ENCODE data around the gene ARAP2.
"Not testable (repeated sequence)": the region's sequence is repeated elsewhere in the genome, so short reads cannot be mapped to it uniquely, and the experiment has no call there.

The ARAP2 gene

DNA sequence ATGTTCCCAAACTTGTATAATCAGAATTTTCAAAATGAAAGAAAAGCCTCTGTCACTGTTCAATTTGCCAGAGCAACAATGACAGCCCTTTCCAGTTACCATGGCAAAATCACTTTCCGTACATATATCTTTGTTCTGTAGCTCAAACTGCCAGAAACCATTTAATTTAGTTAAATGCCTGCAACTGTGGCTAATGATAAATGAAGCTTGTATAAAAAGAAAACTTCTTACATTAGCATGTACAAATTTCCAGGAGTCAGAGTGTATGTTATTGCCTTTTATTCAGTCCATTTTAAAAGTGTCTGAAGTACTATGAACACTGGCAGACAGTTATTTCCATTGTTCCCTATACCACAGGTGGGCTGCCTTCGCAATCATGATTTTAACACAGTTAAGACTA is 30.3 kb downstream of the ARAP2 start:
- DNase-seq, result no peak

DNA sequence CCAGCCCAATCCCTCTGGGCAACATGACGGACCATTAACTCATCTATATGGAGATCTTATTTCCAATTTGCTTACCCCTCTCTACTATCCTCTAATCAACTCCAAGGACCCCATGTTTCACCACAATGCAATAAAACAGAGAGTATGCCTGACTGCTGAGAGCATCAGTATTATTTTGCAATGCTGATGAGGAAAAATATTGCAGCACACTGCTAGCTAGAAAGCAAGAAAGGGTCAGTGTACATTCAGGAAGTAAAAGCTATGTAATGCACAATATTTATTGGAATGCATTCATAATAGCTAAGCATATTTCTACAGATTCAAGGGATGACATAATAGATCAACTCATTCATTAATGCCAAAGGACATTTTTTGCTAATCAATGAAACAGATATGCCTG is 33.2 kb downstream of the ARAP2 start:
- no peak for DNase-seq

DNA sequence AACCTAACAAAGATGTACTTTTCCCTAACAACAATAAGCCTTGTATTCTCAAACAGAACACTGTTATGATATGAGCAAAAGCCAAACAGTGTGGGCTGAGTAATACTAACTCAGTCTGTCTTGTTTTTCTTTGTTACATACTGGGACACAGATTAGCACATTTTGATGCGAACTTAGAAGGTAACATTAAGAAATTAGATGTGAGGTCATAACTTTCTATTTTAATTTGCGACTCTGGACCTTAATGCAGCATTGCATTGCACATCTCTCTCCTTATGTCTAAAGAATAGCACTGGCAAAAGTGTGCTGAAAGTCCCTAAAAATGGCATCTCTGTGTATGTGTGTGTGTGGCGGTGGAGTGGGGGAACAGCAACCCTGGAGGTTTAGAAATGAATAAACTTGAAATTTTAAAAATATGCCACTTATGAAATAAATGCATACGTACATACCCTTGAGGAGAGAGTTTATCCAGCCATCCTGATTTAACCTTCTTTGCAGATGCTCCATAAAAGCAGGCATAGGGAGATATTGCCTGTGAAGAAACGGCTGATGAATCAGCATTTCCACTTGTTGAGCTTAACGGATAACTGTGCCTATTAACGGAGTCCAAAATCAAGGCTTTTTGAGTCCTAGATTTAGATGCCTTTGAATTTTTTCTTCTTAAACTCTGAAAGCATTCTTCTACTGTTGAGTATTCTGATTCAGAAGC is 34.2 kb downstream of the ARAP2 start:
- DNase-seq, result no peak

DNA sequence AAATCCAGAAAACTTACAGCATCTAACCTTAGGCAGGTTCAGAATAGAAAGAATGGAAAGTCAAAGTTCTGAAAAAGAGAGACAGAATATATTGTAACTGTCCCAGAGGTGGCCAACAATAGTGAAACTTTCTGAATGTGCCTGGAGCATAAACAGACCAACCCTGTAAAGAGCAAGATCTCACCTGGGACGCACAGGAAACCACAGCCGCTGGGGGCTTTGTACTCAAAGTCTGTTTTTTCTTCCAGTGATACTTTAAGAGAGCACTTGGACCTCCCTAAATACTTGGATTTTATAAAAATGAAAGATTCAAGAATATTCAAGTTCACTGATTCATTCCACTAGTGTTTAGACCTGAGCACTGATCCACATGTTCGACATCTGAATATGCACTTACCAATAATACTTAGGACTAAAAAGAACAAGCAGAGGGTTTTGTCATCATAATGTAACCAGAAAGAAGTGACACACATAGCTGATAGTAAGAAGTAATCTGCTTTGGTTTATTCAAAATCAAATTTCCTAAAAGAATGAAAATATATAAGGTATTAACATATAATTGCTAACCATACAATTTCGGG is 35.3 kb downstream of the ARAP2 start:
- no peak for DNase-seq

DNA sequence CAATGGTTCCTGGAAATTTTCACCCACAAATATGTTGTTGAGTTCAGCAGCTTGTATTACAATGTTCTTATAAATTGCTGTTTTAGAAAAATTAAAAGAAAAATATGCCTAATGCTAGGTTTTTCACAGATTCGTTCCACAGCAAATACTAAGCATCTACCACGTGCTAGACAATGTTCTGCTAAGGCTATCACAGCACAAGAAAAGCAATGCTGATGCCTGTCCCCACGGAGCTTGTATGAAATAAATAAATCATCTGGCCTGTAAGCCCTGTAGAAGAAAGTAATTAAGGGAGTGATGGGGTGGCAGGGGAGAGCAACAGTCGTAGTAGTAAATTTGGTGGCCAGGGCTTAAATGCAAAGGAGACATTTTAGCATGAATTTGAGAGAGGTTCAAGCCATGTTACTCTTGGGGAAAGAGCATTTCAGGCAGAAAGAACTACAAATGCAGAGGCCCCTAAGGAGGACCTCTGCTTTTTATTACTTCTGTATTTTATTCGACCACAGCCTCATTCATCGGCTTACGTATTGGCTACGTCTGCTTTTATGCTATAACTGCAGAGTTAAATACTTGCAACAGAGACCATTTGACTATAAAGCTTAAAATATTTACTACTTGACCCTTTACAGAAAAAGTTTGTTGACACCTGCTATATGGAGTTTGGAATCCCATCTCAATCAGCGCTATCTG is 36.3 kb downstream of the ARAP2 start:
- DNase-seq, result no peak

DNA sequence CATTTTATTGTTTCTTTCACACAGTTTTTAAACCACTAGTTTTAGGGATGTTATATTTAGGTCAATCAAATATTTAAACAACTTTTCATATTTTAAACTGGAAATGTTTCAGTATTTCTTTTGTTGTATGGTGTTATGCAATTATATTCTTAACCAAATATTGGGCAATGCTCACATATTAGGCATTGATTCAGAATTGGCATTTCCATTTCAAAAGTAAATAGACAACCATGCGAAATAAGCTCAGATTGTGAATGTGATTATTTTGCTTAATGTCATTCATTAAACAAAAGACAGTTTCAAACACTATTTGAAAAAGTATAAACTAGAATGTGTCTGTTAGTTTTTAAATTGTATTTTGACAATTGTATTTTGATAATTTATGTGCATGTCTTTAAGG is 36.9 kb downstream of the ARAP2 start:
- DNase-seq, result no peak

DNA sequence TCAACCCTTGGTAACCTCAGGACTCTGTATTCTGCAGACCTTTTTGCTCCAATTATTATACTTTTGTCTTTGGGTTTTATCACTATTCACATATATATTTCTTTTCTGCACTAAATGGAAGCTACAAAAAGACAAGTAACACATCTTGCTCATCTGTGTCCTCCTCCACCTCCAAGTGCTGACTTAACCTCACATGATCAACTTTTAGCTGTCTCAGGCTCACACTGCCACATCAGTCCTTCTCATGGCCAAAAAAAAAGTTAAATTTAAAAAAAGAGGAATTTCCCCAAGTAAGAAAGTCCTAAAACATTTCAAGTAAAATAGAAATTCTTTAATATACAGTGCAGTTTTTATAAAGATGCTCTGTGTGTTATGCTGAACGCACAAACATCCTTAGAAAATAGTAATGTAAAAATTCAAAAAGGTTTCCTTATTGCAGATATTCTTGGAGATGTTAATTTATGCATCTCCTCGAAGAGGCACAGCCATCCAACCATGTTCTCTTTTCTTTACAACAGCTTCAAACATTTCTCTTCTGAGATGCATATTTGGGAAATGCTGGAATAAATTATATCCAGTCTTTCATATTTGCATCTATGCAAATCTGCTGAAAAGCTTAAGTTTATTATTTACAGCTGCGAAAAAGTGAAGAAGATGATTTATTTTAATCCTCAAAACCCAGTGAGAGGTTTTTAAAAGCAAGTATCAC is 37.6 kb downstream of the ARAP2 start:
- DNase-seq, result no peak

DNA sequence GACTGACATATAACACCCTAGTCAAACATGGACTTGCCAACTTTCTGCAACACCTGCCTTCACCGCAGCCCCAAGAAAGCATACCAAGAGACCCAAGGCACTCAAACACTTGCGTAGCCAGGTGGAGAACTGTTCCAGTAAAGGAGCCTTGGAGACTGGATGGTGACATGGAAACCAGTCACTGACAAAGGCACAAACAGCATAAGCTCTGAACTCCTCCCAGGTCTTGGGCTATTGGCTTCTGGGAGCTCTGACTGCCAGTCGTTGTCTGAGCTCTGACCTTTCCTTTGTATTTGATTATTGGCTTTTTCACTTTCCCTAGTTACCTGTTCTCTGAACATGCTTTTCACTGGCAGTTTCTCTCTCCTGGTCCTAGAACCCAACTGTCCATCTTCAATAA is 38.3 kb downstream of the ARAP2 start:
- DNase-seq, result no peak

DNA sequence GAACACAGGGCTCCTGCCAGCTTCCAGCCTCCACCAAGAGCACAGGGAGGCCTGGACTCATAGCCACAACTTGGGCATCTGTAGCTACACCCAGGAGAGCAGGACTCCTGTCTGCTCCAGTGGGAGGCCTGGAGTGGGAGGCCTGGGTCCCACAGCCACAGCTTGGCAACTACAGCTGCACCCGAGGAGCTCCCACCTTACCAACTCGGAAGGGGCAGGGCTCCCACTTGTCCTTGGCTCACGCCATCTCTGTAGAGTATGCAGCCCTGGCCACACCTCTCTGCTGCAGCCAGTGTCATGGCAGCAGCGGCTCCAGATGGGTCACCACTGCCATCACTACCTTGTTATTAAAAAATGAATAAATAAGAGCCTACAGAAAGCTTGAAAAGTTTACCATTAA is 45.5 kb downstream of the ARAP2 start:
- DNase-seq, result no peak

DNA sequence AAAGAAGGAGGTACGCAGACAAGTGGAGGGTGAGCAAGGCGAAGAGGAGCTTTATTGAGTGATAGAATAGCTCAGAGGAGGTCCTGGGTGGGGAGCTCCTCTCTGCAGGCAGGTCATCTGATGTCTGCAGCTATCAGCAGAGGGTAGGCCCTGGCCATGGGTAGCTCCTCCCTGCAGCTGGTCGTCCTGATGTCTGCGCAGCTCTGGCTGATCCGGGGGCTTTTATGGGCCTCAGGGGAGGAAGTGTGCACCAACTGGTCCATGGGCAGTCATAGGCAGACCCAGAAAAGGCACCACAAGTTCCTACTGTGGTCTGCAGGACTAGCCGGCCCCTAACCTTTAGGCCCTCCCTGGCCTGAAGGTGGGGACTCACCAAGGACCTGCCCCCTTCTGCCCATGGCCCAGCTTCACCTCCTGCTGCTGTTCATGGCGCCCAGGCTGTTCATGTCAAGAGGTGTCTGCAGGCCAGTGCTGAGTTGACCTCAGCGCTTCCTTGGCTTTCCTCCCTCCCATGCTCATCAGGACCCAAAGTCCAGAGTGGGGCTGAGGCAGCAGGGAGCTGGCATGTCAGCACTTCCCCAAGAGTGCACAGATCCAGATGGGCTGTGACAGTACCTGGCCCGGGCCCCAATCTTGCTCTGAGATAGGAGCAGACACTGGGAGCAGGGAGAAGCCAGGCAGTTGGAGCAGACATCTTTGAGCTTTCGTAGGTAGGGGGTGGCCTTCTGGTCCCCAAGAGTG is 46.1 kb downstream of the ARAP2 start:
- no peak for DNase-seq

DNA sequence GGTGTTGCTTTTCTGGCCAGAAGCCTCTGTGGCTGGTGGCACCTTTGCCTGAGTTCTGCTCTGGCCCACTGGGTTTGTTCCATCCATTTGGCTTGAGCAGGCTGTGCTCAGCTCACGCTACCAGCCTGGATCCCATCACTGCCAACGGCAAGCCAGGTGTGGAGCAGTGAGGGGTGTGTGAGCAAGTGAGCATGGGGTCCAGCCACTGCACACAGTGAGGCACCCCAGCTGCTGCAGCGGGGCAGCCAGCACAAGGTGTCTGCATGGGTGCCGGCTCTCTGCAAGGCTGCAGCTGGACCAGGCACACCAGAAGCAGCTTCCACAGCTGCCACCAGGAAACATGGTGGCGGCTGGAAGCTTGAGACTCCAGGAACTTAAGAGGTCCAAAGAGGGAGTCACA is 46.8 kb downstream of the ARAP2 start:
- no peak for DNase-seq

DNA sequence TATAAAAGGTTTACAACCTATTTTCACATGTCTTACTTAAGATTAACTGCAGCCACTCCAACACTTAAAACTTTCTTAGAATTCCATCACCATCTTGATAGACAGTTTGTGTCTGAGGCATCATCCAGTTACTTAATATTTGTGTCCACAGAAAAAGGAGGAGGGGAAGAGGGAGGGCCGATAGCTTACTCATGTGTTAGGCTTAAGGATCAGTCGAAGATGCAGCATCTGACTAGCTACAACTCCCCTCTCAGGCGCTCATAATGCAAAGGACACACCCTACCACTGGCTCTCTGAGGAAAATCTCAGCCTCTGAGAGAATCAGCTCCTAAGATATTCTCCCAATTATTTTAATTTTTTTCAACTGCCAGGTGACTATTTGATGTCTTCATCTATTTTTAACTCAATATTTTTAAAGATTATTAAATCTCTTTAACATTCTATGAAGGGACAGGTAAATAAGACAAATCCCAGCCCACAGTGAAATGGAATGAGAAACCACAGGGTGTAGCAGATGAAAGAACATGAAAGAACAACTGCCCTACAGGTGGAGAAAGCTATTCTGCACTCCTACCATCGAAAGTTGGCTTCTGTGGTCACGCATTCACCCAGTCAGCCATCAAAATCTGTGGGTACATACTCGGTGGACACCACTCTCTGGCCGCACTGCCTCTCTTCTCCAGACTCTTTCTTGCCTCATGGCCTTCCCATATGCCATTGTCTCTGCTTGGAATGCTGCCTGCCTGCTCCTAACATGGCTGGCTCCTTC is 48.0 kb downstream of the ARAP2 start:
- DNase-seq, result no peak

DNA sequence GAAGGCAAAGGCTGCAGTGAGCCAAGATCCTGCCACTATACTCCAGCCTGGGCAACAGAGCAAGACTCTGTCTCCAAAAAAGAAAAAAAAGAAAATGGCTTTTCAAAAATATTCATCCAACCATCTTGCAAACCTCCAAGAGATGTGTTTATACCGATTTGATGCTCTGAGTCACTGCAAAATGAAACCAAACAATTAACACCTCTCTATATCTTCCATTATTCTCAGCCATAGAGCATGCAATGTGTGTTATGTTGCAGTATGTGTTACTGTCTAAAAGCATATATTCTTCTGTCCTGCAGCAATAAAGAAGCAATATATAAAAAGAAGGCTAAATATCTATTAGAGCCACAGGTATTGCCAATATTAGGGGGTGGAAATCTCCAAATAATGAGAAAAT is 51.4 kb downstream of the ARAP2 start:
- DNase-seq, result no peak

DNA sequence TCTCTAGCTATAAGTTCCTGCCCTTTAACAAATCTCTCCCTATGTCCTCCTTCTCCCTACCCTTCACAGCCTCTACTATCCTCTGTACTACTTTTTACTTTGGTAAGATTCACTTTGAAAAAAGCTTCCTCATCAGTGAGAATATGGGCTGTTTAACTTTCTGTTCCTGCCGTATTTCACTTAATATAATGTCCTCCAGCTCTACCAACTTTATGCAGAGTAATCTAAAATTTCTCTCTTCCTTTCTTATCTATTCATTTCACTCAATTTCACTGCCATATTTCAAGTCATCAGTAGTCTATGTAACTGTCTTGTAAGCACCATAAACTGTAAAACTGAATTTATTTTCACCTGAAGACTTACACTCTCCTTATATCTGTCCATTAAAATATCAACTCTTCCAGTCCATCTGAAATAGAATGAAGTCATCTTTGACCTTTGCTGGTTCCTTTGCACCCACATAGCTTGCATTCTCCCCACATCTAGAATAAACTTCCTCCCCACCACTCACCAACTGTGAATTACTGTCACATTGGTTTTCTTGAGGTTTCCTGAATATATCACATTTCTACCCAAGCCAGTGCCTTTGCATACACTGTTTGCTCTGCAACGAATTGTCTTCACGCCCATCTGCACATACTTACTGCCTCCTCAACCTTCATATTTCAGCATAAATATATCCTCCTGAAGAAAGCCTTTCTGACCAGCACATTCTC is 54.6 kb downstream of the ARAP2 start:
- DNase-seq, result no peak

DNA sequence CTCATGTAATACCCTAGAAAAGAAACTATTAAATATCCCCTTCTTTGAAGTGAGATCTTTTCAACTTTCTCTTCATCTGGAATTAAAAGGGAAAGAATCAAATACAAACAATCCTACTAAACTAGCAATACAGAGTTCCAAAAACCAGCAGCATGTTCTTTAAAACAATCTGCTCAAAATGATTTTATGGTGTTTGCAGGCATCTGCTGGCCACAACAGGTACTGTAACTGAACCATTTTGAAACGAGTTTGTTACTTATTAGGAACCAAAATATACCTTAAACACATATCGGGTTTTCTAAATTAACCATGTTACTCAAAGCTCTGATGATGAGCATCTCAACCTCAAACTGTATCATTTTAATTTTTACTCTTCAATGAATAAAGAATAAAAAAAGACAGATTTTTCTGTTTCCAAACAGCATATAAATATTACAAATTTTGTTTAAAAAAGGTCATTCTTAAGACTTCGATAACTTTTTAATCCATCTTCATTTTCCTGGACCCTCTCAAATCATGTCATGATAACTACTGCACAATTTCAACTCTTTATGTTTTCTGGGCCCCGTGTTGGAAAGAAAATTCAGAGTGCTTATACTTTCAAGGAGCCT is 56.5 kb downstream of the ARAP2 start:
- peak; percentile 77 for DNase-seq

DNA sequence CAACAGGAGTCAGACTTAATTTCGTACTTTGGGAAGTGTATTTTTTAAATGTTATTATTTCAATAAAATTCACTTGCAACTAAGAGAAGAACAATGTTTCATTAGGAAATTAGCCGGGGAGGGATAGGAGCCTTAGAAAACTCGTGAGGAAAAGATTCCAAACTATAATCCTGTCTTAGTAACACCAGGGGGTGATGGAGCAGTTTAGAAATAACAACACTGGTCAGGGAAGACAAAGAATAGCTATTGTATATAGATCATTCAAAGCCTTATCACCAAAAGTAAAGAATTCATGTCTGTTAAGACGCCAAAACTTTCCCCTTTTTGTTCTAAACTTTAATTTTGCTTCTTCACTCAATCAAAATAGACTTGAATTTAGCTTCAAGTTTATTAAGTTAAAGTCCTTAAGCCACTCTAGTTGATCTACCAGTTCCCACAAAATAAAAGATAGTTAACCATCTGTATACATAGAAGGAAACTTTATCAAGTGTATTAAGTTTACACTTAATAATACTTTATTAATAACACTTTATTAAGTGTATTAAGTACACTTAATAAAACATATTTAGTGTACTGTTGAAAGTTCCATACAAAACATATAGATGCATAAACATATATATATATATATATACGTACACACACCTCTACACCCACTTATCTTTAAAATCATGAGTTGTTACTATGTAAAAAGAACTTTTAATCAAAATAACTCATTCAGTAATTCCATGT is 60.5 kb downstream of the ARAP2 start:
- DNase-seq, result no peak

DNA sequence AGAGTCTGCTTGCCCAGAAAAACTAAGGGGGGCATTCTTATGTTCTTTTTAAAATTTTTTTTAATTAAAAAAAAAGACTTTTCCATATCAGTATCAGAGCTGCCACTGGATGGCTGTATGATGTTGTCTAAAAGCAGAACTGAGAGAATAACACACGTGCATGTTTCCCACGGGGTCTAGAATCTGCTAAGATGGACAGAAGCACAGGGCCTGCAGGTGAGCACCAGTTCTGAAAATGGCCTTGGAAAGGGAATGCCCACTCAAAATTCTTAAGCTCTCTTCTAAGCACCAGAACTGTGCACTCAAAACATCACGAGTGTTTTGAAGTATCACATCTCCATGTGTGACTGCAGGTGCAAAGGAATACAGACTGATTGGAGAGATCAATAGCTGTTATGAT is 61.1 kb downstream of the ARAP2 start:
- DNase-seq, result no peak

DNA sequence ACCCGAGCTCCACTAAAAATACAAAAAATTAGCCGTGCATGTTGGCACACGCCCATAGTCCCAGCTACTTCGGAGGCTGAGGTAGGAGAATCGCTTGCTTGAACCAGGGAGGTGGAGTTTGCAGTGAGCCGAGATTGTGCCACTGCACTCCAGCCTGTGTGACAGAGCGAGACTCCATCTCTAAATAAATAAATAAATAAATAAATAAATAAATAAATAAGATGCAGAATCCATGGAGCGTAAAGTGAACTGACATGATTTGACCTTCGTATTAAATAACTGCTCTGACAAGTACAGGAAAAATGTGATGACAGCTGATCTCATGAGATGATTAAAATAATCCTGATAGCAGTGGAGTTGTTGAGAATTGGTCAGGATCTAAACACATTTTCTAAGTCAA is 62.0 kb downstream of the ARAP2 start:
- not testable (repeated sequence) for DNase-seq

DNA sequence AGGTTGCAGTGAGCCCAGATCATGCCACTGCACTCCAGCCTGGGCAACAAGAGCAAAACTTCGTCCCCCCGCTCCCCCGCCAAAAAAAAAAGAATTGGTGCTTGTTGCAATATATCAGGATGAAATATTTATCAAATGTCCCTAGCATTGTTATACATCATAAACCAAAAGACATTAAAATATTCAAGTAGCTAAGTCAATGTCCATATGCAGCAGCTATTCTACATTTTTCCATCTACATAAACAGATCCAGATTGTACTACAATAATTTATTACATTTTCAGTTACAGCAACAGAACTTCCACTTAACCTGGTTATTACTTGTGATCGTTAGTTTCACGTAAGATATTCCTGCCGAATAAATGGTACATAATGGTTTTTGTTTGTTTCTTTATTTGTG is 64.1 kb downstream of the ARAP2 start:
- no peak for DNase-seq

DNA sequence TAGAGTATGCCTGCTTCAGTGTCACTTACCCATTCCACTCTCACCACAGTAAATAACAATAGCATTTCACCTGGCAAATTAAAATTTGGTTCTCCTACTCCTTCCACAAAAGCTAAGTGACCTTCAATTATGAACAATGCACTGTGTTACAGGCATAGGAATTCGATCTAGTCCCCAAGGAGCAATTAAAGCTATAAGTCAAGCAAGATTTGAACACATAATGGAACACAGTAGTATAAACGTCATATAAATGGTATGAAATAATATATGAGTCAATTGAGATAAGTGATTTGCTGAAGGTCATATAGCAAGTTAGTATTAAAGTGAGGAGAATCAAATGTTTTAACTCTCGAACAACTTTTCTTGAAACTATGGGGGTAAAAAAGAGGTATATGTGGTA is 65.8 kb downstream of the ARAP2 start:
- no peak for DNase-seq

DNA sequence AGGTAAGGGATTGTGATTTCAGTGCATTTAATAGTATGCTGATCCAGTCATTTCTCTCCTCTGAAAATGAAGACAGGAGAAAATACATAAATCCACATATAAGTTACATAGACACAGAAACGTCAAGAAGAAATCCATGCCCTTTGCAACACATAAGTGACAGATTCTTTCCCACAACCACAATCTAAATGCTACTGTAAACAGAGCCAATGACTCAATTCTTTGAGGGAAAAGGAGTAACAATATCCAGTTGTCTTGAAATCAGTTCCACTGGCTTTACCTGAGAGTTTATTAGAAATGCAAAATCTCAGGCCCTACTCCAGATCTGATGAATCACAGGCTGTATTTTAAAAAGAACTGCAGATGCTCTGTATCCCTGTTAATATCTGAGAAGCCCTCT is 66.4 kb downstream of the ARAP2 start:
- DNase-seq, result no peak

All from OCI-M1 (cell line).